ENCODE measurements around the gene SHC4. TPM values are rescaled to one million over a fixed set of nuclear protein-coding genes. Genes with fewer than 3 reads are reported as not detected.

Gene SHC4
- total RNA-seq, 1 experiment from 2014 or later = not detected

GRCh38 chr15:48888191-48888590 lies 75.5 kb downstream of the SHC4 start:
- Mint-ChIP-seq H3K4me1 (ENCODE audit: low read depth, unreplicated experiment) (no peaks in the 10 kb centered on the region), H3K9me3 (ENCODE audit: unreplicated experiment) (no peaks in the 10 kb centered on the region), H3K4me3 (ENCODE audit: unreplicated experiment) (no peak overlapping the region), H3K36me3 (ENCODE audit: insufficient read depth, unreplicated experiment) (no peaks in the 10 kb centered on the region), H3K27me3 (ENCODE audit: insufficient read depth, unreplicated experiment) (peaks cover 6% of the 10 kb centered on the region), H3K27ac (ENCODE audit: unreplicated experiment) (no peak overlapping the region)
- BruUV-seq (replicated peaks) = no TSS peak
- Histone ChIP-seq H3K9me3 (no peaks in the 10 kb centered on the region), H3K36me3 (ENCODE audit: control insufficient read depth, insufficient read depth, low read length) (no peaks in the 10 kb centered on the region), H3K4me3 (ENCODE audit: low read depth, low read length) (no peak overlapping the region), H3K4me1 (no peaks in the 10 kb centered on the region), H3K27me3 (replicated peaks; ENCODE audit: control insufficient read depth, insufficient read depth, low read length) (no peaks in the 10 kb centered on the region)
- ChIA-PET POLR2A (no interaction called here), CTCF (no interaction called here)
- intact Hi-C loops (cut with micrococcal nuclease; ENCODE audit: unreplicated experiment) = no loop called here
- no peak for DNase-seq
- TF ChIP-seq, protein P1, sequence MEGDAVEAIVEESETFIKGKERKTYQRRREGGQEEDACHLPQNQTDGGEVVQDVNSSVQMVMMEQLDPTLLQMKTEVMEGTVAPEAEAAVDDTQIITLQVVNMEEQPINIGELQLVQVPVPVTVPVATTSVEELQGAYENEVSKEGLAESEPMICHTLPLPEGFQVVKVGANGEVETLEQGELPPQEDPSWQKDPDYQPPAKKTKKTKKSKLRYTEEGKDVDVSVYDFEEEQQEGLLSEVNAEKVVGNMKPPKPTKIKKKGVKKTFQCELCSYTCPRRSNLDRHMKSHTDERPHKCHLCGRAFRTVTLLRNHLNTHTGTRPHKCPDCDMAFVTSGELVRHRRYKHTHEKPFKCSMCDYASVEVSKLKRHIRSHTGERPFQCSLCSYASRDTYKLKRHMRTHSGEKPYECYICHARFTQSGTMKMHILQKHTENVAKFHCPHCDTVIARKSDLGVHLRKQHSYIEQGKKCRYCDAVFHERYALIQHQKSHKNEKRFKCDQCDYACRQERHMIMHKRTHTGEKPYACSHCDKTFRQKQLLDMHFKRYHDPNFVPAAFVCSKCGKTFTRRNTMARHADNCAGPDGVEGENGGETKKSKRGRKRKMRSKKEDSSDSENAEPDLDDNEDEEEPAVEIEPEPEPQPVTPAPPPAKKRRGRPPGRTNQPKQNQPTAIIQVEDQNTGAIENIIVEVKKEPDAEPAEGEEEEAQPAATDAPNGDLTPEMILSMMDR (IDR thresholded peaks at IDR 0.05; ENCODE audit: insufficient read depth in 1 of 2, low read depth in 1 of 2, low read length in 1 of 2, severe bottlenecking in 1 of 2, unreplicated experiment in 1 of 2) = no peak

GRCh38 chr15:48887144-48887543 lies 76.6 kb downstream of the SHC4 start:
- CTCF ChIA-PET = no interaction called here
- Mint-ChIP-seq H3K4me1 (ENCODE audit: low read depth, unreplicated experiment) (no peaks in the 10 kb centered on the region), H3K36me3 (ENCODE audit: insufficient read depth, unreplicated experiment) (no peaks in the 10 kb centered on the region), H3K27ac (ENCODE audit: unreplicated experiment) (no peak overlapping the region), H3K9me3 (ENCODE audit: unreplicated experiment) (no peaks in the 10 kb centered on the region), H3K4me3 (ENCODE audit: unreplicated experiment) (no peak overlapping the region), H3K27me3 (ENCODE audit: insufficient read depth, unreplicated experiment) (peaks cover 6% of the 10 kb centered on the region)
- no peaks in the 10 kb centered on the region for H3K4me1 ChIP-seq
- H3K9me3 ChIP-seq = no peaks in the 10 kb centered on the region
- intact Hi-C loops (cut with micrococcal nuclease; ENCODE audit: unreplicated experiment) = no loop called here
- POLR2A ChIA-PET = no interaction called here
- no TSS peak for BruUV-seq (replicated peaks)
- H3K36me3 ChIP-seq (ENCODE audit: control insufficient read depth, insufficient read depth, low read length) = no peaks in the 10 kb centered on the region
- no peaks in the 10 kb centered on the region for H3K27me3 ChIP-seq (replicated peaks; ENCODE audit: control insufficient read depth, insufficient read depth, low read length)
- no peak overlapping the region for H3K4me3 ChIP-seq (ENCODE audit: low read depth, low read length)
- TF ChIP-seq, protein P1 (IDR thresholded peaks at IDR 0.05; ENCODE audit: insufficient read depth in 1 of 2, low read depth in 1 of 2, low read length in 1 of 2, severe bottlenecking in 1 of 2, unreplicated experiment in 1 of 2) = no peak
- DNase-seq = no peak

DNA sequence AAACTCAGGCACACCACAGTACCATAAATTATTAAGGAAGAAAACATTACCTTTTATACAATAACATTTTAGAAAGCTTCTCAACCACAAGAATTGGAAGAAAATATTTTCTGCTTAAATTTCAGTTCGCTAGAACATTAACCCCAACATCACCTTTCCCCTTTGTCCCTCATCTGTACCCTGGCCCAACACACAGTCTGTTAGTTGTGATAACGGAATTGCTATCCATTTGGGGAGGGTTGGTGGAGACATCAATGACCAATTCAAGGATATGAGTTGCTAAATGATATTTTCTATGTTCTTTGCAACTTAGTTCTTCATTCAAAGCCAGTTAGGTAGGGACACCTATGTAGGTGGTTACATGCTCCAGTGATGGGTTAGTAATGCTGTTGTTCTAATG lies 80.0 kb downstream of the SHC4 start:
- intact Hi-C loops (cut with micrococcal nuclease; ENCODE audit: unreplicated experiment) = no loop called here
- no peaks in the 10 kb centered on the region for H3K36me3 ChIP-seq (ENCODE audit: control insufficient read depth, insufficient read depth, low read length)
- Mint-ChIP-seq H3K36me3 (ENCODE audit: insufficient read depth, unreplicated experiment) (peaks cover under 1% of the 10 kb centered on the region), H3K4me3 (ENCODE audit: unreplicated experiment) (no peak overlapping the region), H3K27ac (ENCODE audit: unreplicated experiment) (no peak overlapping the region), H3K27me3 (ENCODE audit: insufficient read depth, unreplicated experiment) (peaks cover 4% of the 10 kb centered on the region), H3K9me3 (ENCODE audit: unreplicated experiment) (no peaks in the 10 kb centered on the region), H3K4me1 (ENCODE audit: low read depth, unreplicated experiment) (peaks cover 13% of the 10 kb centered on the region)
- DNase-seq = no peak
- POLR2A ChIA-PET = no interaction called here
- H3K9me3 ChIP-seq = no peaks in the 10 kb centered on the region
- H3K4me3 ChIP-seq (ENCODE audit: low read depth, low read length) = no peak overlapping the region
- no peaks in the 10 kb centered on the region for H3K27me3 ChIP-seq (replicated peaks; ENCODE audit: control insufficient read depth, insufficient read depth, low read length)
- H3K4me1 ChIP-seq = peaks cover 12% of the 10 kb centered on the region
- no TSS peak for BruUV-seq (replicated peaks)
- TF ChIP-seq, protein P1 (IDR thresholded peaks at IDR 0.05; ENCODE audit: insufficient read depth in 1 of 2, low read depth in 1 of 2, low read length in 1 of 2, severe bottlenecking in 1 of 2, unreplicated experiment in 1 of 2) = no peak
- CTCF ChIA-PET = no interaction called here
